SJCRH30 (cell line): Measurements from ENCODE around the gene ARL3. TPM values are rescaled to one million over a fixed set of nuclear protein-coding genes. Genes with fewer than 3 reads are reported as not detected.
A peak's percentile ranks its signal among the peaks of the same experiment; 100 is the strongest.
"Not testable (repeated sequence)": the region's sequence is repeated elsewhere in the genome, so short reads cannot be mapped to it uniquely, and the experiment has no call there.

Experiments used
- DNase-seq, 2 experiments: peaks; one replicate each; pipeline ENCODE4 v3.0.0-alpha.2; 2015 to 2020
- H3K27ac ChIP-seq: fragments of 250-450 bp; sonication (Bioruptor Pico); 2 replicates; pipeline ENCODE4 v1.5.1; 2020; ENCODE audit warnings: mild to moderate bottlenecking, moderate library complexity
- H3K27me3 ChIP-seq: fragments of 250-450 bp; sonication (Bioruptor Pico); 2 replicates; pipeline ENCODE4 v1.5.1; 2020; ENCODE audit warnings: mild to moderate bottlenecking, moderate library complexity
- H3K36me3 ChIP-seq: fragments of 250-450 bp; sonication (Bioruptor Pico); 2 replicates; pipeline ENCODE4 v1.5.1; 2020; ENCODE audit warnings: mild to moderate bottlenecking, moderate library complexity
- H3K4me1 ChIP-seq: fragments of 250-450 bp; sonication (Bioruptor Pico); 2 replicates; pipeline ENCODE4 v1.5.1; 2020; ENCODE audit warnings: mild to moderate bottlenecking, moderate library complexity
- H3K4me3 ChIP-seq: fragments of 250-450 bp; sonication (Bioruptor Pico); 2 replicates; pipeline ENCODE4 v1.5.1; 2020; ENCODE audit warnings: mild to moderate bottlenecking, moderate library complexity
- H3K9me3 ChIP-seq: fragments of 250-450 bp; sonication (Bioruptor Pico); replicated peaks from 2 replicates; pipeline ENCODE4 v1.5.1; 2020; ENCODE audit warnings: mild to moderate bottlenecking, moderate library complexity
- total RNA-seq: library from RNA; depleted of rRNA; stranded (reverse); fragments of >200 nt; shearing (Covaris generic); gene quantifications from 2 replicates; pipeline ENCODE4 v1.2.3, GENCODE V29; 2014

ARL3 gene
- total RNA-seq, 1 experiment from 2014 or later: 17.6 TPM

GRCh38 chr10:102676534-102677315 lies 37.5 kb downstream of the ARL3 start:
- peak overlapping the region; percentile 35 for H3K27ac ChIP-seq

GRCh38 chr10:102675666-102676533 lies 38.3 kb downstream of the ARL3 start:
- Histone ChIP-seq H3K4me3 (peak overlapping the region; percentile 28; the same call in 1 of the 2 replicates), H3K27ac (peak overlapping the region; percentile 35; the same call in 1 of the 2 replicates), H3K4me1 (peaks cover 58% of the 10 kb centered on the region), H3K9me3 (no peaks in the 10 kb centered on the region), H3K36me3 (no peaks in the 10 kb centered on the region), H3K27me3 (no peaks in the 10 kb centered on the region)
- peak; percentile 66 to 70 for DNase-seq

More at GRCh38 chr10:102676534-102677315, 37.5 kb downstream of the ARL3 start:
- Histone ChIP-seq H3K27me3 (no peaks in the 10 kb centered on the region), H3K4me3 (peak overlapping the region; percentile 5; the same call in 1 of the 2 replicates), H3K36me3 (peaks cover 4% of the 10 kb centered on the region; the same call in 1 of the 2 replicates), H3K4me1 (peaks cover 58% of the 10 kb centered on the region), H3K9me3 (no peaks in the 10 kb centered on the region)
- no peak for DNase-seq

GRCh38 chr10:102675011-102675665 lies 39.1 kb downstream of the ARL3 start:
- H3K27me3 ChIP-seq: no peaks in the 10 kb centered on the region
- H3K4me3 ChIP-seq: no peak overlapping the region; the same call in 1 of the 2 replicates

GRCh38 chr10:102674566-102674965 lies 39.6 kb downstream of the ARL3 start:
- Histone ChIP-seq H3K36me3 (no peaks in the 10 kb centered on the region), H3K27ac (peak overlapping the region; percentile 46; the same call in 1 of the 2 replicates), H3K4me3 (peak overlapping the region; percentile 46), H3K27me3 (no peaks in the 10 kb centered on the region), H3K9me3 (no peaks in the 10 kb centered on the region), H3K4me1 (peaks cover 65% of the 10 kb centered on the region)
- DNase-seq: peak in 1 of 2 experiments; percentile 54

More at GRCh38 chr10:102675011-102675665, 39.1 kb downstream of the ARL3 start:
- H3K4me1 ChIP-seq: peaks cover 61% of the 10 kb centered on the region
- H3K36me3 ChIP-seq: no peaks in the 10 kb centered on the region
- H3K9me3 ChIP-seq: no peaks in the 10 kb centered on the region
- peak overlapping the region; percentile 33; the same call in 1 of the 2 replicates for H3K27ac ChIP-seq
- DNase-seq: peak in 1 of 2 experiments; percentile 51

- peak overlapping the region; percentile 46 for H3K27ac ChIP-seq
- H3K27me3 ChIP-seq: no peaks in the 10 kb centered on the region
- H3K4me1 ChIP-seq: peaks cover 65% of the 10 kb centered on the region
- peak overlapping the region; percentile 46 for H3K4me3 ChIP-seq
- no peaks in the 10 kb centered on the region for H3K9me3 ChIP-seq
- no peaks in the 10 kb centered on the region for H3K36me3 ChIP-seq
- peak; percentile 91 to 95 for DNase-seq
These were observed 40.2 kb downstream of the ARL3 start for GRCh38 chr10:102673819-102674511.

GRCh38 chr10:102673236-102673818 lies 40.9 kb downstream of the ARL3 start:
- Histone ChIP-seq H3K9me3 (no peaks in the 10 kb centered on the region), H3K27me3 (no peaks in the 10 kb centered on the region), H3K4me3 (peak overlapping the region; percentile 46), H3K27ac (peak overlapping the region; percentile 46), H3K36me3 (no peaks in the 10 kb centered on the region), H3K4me1 (peaks cover 65% of the 10 kb centered on the region)
- DNase-seq: no peak

- DNase-seq: no peak
- H3K4me1 ChIP-seq: peaks cover 55% of the 10 kb centered on the region
- H3K27ac ChIP-seq: no peak overlapping the region
- H3K9me3 ChIP-seq: no peaks in the 10 kb centered on the region
- no peak overlapping the region for H3K4me3 ChIP-seq
- no peaks in the 10 kb centered on the region for H3K36me3 ChIP-seq
- no peaks in the 10 kb centered on the region for H3K27me3 ChIP-seq
These were observed 43.2 kb downstream of the ARL3 start for GRCh38 chr10:102670871-102671434.

- no peak for DNase-seq
- H3K27ac ChIP-seq: no peak overlapping the region; the same call in 1 of the 2 replicates
- H3K4me3 ChIP-seq: no peak overlapping the region
- H3K9me3 ChIP-seq: no peaks in the 10 kb centered on the region
- peaks cover 48% of the 10 kb centered on the region for H3K4me1 ChIP-seq
- H3K27me3 ChIP-seq: no peaks in the 10 kb centered on the region
- H3K36me3 ChIP-seq: no peaks in the 10 kb centered on the region
These were observed 44.0 kb downstream of the ARL3 start for GRCh38 chr10:102670065-102670670.

GRCh38 chr10:102669206-102670064 lies 44.8 kb downstream of the ARL3 start:
- no peaks in the 10 kb centered on the region for H3K9me3 ChIP-seq
- H3K27me3 ChIP-seq: no peaks in the 10 kb centered on the region
- peak overlapping the region; percentile 6 for H3K27ac ChIP-seq
- H3K36me3 ChIP-seq: no peaks in the 10 kb centered on the region
- peak; percentile 65 to 69 for DNase-seq
- peaks cover 42% of the 10 kb centered on the region for H3K4me1 ChIP-seq
- H3K4me3 ChIP-seq: no peak overlapping the region

GRCh38 chr10:102668326-102669107 lies 45.7 kb downstream of the ARL3 start:
- Histone ChIP-seq H3K27ac (peak overlapping the region; percentile 6; the same call in 1 of the 2 replicates), H3K9me3 (no peaks in the 10 kb centered on the region), H3K4me3 (no peak overlapping the region), H3K4me1 (peaks cover 44% of the 10 kb centered on the region), H3K27me3 (no peaks in the 10 kb centered on the region), H3K36me3 (no peaks in the 10 kb centered on the region)
- no peak for DNase-seq

- H3K27ac ChIP-seq, H3K9me3 ChIP-seq, H3K4me3 ChIP-seq, H3K27me3 ChIP-seq, DNase-seq, H3K36me3 ChIP-seq: not testable (repeated sequence)
- peaks cover 43% of the 10 kb centered on the region for H3K4me1 ChIP-seq
These were observed 46.8 kb downstream of the ARL3 start for GRCh38 chr10:102667411-102667810.
